D341Med (cell line): Measurements from ENCODE around the gene SFMBT2.
A peak's percentile ranks its signal among the peaks of the same experiment; 100 is the strongest.

Source experiments
- DNase-seq: peaks from one replicate; pipeline ENCODE4 v3.0.0; 2012; ENCODE audit warnings: low spot score

The SFMBT2 gene

DNA sequence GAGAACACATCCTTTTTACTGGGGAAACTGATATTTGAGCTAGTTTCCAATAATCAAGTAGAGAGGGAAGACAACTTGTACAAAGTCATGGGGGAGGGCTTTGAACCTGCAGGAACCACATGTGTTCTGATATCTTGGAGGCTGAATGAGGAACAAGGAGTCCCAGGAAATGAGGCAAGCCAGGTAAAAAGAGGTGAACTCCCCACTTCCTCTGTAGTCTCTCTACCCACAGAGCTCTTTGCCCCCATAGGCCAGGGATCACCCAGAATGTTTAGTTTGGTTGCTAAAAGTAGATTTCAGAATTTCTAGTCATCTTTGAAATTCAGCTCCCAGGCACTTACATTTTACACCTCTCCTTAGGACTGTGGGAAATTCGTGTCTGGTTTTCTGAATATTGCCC, 276.4 kb downstream of the SFMBT2 start:
- no peak for DNase-seq

DNA sequence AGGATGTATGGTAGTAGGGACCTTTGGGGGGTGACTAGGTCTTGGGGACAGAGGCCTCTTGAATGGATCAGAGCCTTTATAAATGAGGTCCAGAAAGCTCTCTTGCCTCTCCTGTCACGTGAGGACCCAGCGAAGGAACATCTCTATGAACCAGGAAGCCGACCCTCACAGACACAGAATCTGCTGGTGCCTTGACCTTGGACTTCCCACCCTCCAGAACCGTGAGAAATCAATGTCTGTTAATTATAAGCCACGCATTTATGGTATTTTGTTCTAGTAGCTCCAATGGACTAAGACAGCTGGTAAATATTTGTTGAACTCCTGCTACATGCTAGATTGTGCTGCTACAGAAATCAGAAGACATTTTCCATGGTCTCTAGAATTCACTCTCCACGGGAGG, 276.9 kb downstream of the SFMBT2 start:
- no peak for DNase-seq

DNA sequence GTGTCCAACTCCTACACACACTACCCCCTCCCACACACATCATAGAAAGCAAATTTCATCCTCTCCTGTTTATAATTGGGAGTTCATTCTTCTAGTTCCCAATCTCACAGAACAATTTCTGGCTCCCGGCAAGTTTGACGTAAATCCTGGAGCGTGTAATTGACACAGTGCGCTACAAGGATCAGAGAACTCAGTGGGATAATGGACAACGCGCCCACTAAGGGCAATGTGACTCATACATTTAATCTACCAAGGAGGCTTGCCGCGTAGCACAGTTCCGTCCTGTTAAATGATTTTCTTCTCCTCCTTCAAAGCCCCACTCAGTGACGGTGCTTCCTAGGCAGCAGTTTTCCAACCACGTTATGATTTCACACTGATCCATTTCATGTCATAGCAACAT, 277.6 kb downstream of the SFMBT2 start:
- DNase-seq = no peak

DNA sequence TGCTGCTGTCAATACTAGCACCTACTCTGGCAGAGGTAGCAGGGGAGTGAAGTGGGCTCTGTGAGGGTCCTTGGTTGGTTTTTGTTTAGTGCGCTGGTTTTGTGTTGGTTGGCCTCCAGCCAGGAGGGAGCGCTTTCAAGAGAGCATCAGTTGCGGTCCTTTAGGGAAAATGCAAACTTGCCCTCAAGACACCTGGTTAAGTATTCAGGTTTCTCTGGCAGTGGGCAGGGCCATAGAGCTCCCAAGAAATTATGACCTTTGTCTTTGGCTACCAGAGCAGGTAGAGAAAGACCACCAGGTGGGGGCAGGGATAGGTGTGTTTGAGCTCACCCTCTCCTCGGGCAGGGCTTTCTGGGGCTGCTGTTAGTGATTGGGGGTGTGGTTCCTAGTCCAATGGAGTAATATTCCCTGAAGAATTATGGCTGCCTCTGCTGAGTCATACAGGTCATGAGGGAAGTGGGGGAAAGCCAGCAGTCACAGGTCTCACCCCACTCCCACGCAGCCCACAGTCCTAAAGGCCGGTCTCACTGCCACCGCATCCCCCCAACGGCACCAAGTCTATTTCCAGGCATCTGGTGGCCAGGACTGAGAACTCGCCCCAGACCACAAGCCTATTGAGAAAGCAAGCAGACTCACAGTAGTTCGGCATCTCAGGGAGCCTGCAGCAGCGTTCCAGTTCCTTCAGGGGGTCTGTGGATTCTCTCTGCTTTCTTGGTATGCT, 280.5 kb downstream of the SFMBT2 start:
- DNase-seq = no peak

DNA sequence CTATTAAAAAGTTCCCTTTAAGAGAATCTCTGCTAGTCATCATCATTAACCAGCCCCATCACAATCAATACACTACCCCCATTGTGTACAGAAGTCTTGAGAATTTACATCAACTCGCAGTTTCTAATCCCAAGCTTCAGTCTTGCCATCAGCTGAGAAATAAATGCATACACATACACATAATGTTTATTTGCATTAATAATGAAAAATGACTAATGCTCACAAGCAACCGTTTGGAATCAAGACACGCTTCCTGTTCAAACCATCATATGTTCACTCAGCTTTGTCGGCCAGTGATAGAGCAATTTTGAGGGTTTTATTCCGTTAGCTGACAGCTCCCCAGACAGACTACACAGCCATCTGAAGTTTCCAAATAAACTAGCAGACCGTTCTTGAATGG, 287.1 kb downstream of the SFMBT2 start:
- DNase-seq = no peak

DNA sequence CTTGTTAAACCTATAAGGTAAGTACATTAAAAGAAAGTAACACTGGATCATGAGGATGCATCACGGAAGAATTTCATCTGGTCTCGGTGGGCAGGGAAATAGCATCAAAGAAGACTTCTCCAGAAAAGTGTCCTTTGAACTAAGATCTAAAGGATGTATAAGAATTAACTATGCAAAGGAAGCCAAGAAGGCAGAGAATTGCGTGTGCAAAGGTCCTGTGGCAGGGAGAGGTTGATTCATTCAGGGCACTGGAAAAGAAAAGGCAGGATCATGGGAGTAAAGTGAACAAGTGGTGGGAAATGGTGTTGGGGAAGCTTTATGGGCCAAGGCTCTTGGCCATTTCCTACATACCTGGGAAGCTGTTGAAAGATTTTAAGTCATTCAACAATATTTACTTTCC, 288.3 kb downstream of the SFMBT2 start:
- no peak for DNase-seq

DNA sequence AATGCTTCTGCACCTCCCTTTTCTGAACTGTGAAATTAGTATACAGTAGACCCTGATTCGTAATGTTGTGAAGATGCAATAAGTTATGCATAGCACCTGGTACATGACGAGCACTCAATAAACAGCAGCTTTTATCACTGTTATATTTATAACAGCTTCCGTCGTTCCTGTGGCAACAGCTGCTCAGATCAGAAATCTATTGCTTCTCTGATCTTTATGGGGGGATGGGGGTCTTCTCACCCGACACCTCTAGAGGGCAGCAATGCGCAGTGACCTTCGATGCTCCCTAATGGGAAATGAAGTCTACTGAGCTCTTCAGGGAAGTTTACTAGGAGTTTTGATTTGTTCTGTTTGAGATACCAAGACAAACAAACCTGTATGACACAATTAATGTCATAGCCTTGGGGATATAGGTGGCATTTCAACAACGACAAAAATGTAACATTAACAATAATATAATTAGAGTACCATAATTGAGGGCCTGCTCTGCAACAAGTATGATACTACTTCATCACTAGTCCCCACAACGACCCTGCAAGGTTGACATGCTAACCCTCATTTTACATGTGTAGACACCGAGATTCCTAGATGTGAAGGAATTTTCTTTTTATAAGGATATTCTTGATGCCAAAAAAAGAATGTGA, 289.6 kb downstream of the SFMBT2 start:
- peak; percentile 47 for DNase-seq

DNA sequence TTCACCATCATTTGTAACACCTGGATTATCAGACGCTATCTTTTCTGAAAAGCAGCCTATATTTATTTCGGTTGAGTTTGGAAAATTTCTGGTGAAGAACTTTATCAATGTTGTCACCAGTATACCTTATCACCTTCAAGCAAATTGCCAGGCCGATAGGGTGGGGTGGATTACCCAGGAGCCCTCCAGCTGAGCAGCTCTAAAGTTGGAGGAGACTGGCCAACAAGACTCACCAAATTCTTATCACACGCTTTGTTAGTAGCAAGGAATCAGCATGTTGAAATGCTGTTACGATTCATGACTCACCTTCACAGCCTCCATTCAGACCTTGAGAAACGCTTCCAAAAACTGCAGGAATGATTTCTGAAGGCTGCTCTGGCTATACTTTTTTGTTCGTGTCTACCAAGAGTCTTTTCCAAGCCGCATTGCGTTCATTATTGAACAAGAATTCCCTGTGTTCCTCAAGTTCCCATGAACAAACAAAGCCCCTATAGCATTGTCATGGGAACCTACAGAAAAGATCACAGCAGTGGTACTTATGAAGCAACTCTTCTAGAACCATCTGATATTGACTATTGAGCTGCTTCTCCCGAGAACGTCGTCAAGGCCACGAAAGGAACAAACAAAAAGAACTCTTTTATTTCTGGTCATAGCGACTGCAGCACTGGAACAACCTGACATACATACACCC, 291.4 kb downstream of the SFMBT2 start:
- DNase-seq = no peak

DNA sequence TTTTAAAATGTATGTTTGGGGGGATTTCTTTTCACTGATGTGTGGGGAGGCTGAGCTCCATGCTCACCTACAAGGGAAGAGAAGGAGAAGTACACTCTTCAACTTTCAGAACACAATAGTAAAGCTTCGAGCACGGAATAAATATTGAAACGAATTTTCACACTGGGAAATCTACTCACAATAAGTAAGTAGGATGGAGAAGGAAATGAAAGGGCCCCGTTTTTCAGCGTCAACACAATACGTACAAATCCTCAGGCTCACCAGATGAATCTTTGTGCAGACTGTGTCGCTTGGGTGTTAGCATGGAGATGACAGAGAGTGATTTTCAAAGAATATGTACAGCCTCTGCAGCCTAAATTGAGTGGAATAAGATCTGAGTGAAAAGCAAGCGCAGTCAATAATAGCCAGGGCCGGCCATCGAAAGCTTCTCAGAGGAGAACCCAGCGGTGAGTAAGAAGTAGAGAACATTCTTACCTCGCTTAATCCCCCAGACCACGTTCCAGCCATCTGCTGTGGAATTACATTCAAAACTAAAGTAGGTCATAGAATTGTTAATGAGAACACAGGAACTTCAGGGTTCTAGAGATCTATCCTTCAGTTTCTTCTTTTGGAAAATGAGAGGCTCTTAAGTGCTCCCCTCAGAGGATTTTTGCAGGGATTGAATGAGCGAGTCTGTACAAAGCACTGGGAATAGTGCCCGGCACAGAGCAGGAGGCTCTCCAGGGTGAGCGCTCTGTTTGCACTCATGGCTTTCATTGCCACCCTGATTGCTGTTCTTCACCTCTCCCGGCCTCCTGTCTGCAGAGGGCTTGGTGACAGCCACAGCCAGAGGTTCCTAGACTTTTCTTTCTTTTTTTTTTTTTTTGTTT, 292.8 kb downstream of the SFMBT2 start:
- no peak for DNase-seq

DNA sequence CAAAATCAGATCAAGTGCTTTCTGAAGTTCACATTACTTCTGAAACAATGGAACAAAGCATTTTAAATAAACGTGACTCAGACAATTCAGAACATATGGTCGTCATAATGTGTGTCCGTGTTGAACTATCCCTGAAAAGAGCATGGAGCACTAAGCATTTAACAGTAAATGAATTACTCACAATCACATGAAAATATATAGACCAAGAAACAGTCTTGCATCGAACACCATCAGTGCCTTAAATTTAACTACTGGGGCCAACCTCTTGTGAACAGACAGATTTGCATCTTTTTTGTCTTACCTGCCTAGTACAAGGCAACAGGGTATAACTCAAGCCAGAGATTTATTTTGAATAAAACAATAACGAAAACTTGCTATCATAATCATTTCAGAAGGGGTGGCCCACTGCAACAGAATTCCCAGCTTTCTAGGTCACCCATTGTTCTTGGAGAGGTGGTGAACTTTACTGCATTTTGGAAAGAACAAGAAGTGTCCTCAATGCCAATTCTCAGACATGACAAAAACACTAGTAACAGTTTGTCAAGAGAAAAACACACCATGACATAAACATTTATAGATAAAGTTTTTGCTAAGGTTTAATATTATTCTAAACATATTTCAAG, 293.5 kb downstream of the SFMBT2 start:
- DNase-seq = no peak

DNA sequence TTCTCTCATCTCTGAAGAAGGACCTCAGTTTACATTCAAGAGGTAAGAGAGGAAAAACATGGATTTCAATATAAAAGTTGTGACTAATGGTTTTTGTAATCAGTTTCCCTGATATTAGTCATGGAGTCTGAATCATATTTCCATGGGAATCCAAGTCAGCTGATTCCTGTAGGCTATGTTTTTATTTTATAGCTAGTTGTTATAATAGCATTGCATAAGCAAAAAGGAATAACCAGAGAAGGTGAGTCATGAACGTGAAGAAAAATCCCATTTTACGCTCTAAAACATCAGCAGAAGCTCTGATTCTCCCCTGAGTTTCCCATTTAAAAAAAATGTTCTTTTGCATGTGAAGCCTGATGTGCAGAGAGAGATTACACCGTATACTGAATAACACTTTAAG, 299.3 kb downstream of the SFMBT2 start:
- DNase-seq = no peak

DNA sequence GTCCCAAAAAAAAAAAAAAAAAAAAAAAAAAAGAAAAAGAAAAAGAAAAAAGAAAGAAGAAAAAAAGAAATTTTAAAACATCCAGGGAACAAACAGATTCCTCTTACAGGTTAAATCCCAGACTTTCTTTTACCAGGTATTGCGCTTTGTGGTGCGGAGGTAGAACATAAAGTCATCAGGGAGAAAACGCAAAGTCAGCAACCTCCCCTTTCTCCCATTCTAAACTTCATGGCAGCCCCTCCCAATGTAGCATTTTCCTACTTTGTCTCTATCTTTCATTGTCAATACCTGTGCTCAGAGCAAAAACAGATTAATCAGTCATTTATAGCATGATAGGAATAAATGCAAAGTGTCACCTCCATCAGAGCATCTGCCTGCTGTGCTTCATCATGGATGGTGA, 299.7 kb downstream of the SFMBT2 start:
- no peak for DNase-seq
